Breast epithelium (tissue), 4 donors: ENCODE data around the gene KRT6B. TPM values are rescaled to one million over a fixed set of nuclear protein-coding genes. Genes with fewer than 3 reads are reported as not detected.
"Not testable (repeated sequence)": the region's sequence is repeated elsewhere in the genome, so short reads cannot be mapped to it uniquely, and the experiment has no call there.

Source experiments
- DNase-seq, 2 donors: peaks; one replicate each; pipeline ENCODE4 v3.0.0-alpha.2; 2019; ENCODE audit warnings: low spot score in 2 of 2
- H3K27ac ChIP-seq, 2 donors: fragments of 200-600 bp; sonication (generic) in 1 of 2; one replicate each; pipeline ENCODE4 v1.5.1; 2016 to 2019; ENCODE audit warnings: mild to moderate bottlenecking in 1 of 2
- H3K27me3 ChIP-seq, 2 donors: fragments of 200-600 bp; sonication (generic) in 1 of 2; one replicate each; pipeline versions ENCODE4 v1.5.1 to v1.6.0; 2017 to 2019; ENCODE audit warnings: control low read depth in 1 of 2, mild to moderate bottlenecking in 1 of 2
- H3K36me3 ChIP-seq: fragments of 200-600 bp; one replicate; pipeline ENCODE4 v1.5.1; 2019
- H3K4me1 ChIP-seq, 2 donors: fragments of 200-600 bp; sonication (generic); one replicate each; pipeline ENCODE4 v1.5.1; 2016 to 2019; ENCODE audit warnings: control low read depth in 1 of 2
- H3K4me3 ChIP-seq, 3 donors: fragments of 200-600 bp; sonication (generic); 1 replicate in 2 of 3; 2 replicates in 1 of 3; pipeline ENCODE4 v1.5.1; 2016 to 2019; ENCODE audit warnings: mild to moderate bottlenecking in 3 of 3, moderate library complexity in 2 of 3
- H3K9me3 ChIP-seq, 2 donors: fragments of 200-600 bp; sonication (generic) in 1 of 2; one replicate each; pipeline ENCODE4 v1.5.1; 2016 to 2019; ENCODE audit warnings: control low read depth in 1 of 2
- POLR2A ChIP-seq: fragments of 450-650 bp; IDR thresholded peaks from one replicate; pipeline ENCODE4 v1.6.1; 2016; ENCODE audit warnings: antibody characterized with exemption, mild to moderate bottlenecking, moderate library complexity
- POLR2AphosphoS5 ChIP-seq, 3 donors: sonication (generic); formaldehyde crosslinking; IDR thresholded peaks; one replicate each; pipeline ENCODE4 v1.6.1; 2017; ENCODE audit warnings: antibody characterized with exemption in 3 of 3
- intact Hi-C: fragments of 100-400 bp; cut with DNase I; formaldehyde crosslinking; loops from one replicate; pipeline ENCODE4 v1.15.1; 2023; ENCODE audit warnings: low total_unique reads
- total RNA-seq, 3 donors: library from RNA; depleted of rRNA; stranded (reverse); fragments of >200 nt; gene quantifications; one replicate each; pipeline ENCODE4 v1.1.0, GENCODE V29; 2016
- TF ChIP-seq, protein P1 (sequence below), 3 donors: fragments of 450-650 bp; IDR thresholded peaks; one replicate each; pipeline ENCODE4 v1.5.1; 2016 to 2017; ENCODE audit warnings: antibody characterized with exemption in 3 of 3, mild to moderate bottlenecking in 3 of 3, moderate library complexity in 3 of 3

KRT6B gene
- total RNA-seq, 3 donors from 2014 or later = 42.0 to 69.2 TPM; not detected in 1

DNA sequence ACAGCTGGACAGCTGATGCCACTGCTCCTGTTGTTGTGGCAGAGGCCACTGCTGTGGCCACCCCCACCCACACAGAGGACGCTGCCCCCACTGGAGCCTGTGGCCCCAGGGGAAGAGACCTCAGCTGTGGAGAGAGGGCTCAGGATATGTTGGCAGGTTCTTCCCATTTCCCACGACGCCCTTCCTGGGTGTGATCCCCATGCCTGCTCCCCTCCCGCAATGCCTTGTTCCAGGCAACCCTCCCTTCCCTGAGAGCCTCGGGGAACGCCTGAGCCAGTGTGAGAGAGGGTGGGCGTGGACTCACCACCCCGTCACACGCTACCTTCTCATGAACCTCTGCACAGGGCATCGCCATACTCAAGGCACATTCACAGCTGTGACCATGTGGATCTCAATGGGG is 40.1 kb downstream of the KRT6B start:
- Histone ChIP-seq H3K27ac (no peak overlapping the region), H3K4me3 (no peak overlapping the region), H3K4me1 (no peaks in the 10 kb centered on the region), H3K9me3 (no peaks in the 10 kb centered on the region), H3K27me3 (no peaks in the 10 kb centered on the region), H3K36me3 (no peaks in the 10 kb centered on the region)
- intact Hi-C loops = no loop called here
- DNase-seq = no peak
- TF ChIP-seq POLR2AphosphoS5 (IDR thresholded peaks at IDR 0.05) (no peak), POLR2A (no peak)
- TF ChIP-seq, protein P1, sequence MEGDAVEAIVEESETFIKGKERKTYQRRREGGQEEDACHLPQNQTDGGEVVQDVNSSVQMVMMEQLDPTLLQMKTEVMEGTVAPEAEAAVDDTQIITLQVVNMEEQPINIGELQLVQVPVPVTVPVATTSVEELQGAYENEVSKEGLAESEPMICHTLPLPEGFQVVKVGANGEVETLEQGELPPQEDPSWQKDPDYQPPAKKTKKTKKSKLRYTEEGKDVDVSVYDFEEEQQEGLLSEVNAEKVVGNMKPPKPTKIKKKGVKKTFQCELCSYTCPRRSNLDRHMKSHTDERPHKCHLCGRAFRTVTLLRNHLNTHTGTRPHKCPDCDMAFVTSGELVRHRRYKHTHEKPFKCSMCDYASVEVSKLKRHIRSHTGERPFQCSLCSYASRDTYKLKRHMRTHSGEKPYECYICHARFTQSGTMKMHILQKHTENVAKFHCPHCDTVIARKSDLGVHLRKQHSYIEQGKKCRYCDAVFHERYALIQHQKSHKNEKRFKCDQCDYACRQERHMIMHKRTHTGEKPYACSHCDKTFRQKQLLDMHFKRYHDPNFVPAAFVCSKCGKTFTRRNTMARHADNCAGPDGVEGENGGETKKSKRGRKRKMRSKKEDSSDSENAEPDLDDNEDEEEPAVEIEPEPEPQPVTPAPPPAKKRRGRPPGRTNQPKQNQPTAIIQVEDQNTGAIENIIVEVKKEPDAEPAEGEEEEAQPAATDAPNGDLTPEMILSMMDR (IDR thresholded peaks at IDR 0.05) = no peak

DNA sequence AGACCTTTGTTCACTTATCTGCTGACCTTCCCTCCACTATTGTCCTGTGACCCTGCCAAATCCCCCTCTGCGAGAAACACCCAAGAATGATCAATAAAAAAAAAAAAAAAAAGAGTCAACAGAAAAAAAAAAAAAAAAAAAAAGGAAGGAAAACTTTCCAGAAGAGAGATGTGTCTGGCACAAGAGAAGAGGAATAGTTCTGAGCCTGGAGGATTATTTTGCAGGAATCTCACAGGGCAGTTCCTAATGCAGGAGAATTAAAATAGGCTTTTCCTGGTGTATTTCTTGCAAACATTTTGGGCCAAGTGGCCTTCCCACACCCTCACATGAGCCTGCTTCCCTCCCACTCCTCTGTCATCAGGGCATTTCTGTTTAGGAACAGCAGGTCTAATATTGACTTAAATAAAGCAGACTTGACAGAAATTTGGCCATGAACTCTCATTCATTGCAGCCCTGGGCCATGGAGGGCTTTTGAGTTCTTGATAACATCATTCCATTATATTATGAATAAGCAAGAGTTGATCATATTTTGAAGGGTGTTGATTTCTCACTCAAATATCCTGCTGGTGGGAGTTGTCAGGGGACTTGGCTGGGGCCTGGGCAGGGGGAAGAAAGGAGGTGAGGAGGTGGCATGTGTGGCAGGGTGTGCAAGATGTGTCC is 41.2 kb downstream of the KRT6B start:
- H3K9me3 ChIP-seq, H3K36me3 ChIP-seq, H3K27ac ChIP-seq, H3K4me3 ChIP-seq, H3K4me1 ChIP-seq, DNase-seq, H3K27me3 ChIP-seq, intact Hi-C loops: not testable (repeated sequence)

DNA sequence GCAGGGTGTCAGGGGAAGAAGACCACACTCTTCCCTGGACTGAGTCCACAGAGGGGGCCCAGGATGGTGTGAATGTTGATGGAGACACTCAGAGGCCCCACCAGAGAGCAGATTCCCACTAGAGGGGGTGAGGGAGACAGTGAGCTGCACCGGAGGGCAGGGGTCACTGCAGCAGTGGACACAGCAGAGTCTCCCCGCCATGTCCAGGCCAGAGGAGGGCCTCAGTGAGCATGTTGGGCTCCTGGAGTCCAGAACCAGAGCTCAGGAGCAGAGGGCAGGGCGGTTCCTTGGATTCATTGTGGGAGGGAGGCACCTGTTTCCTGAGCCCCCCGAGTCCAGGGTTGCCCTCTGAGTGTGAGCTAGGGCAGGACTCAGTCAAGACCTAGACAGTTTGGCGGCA is 44.0 kb downstream of the KRT6B start:
- no peaks in the 10 kb centered on the region for H3K9me3 ChIP-seq
- no peaks in the 10 kb centered on the region for H3K4me1 ChIP-seq
- H3K4me3 ChIP-seq = no peak overlapping the region
- TF ChIP-seq, protein P1 (IDR thresholded peaks at IDR 0.05) = no peak
- no peak for TF ChIP-seq POLR2AphosphoS5 (IDR thresholded peaks at IDR 0.05)
- no peak for TF ChIP-seq POLR2A
- intact Hi-C loops = no loop called here
- H3K27me3 ChIP-seq = no peaks in the 10 kb centered on the region
- no peak for DNase-seq
- H3K36me3 ChIP-seq = no peaks in the 10 kb centered on the region
- no peak overlapping the region for H3K27ac ChIP-seq

GRCh38 chr12:52405922-52406385 is 46.0 kb downstream of the KRT6B start, which contains the start of gene KRT82:
Gene KRT82 (minus strand): TSS chr12:52406335. CDS start chr12:52406277, 58 bp downstream.
- intact Hi-C loops = no loop called here
- TF ChIP-seq POLR2AphosphoS5 (IDR thresholded peaks at IDR 0.05) (no peak), POLR2A (no peak)
- TF ChIP-seq, protein P1 (IDR thresholded peaks at IDR 0.05) = no peak
- Histone ChIP-seq H3K4me1 (no peaks in the 10 kb centered on the region), H3K9me3 (no peaks in the 10 kb centered on the region), H3K27ac (no peak within 1 kb of the TSS), H3K36me3 (no peaks in the 10 kb centered on the region), H3K4me3 (no peak within 1 kb of the TSS), H3K27me3 (no peaks in the 10 kb centered on the region)
- no peak for DNase-seq

GRCh38 chr12:52404951-52405350 is 47.0 kb downstream of the KRT6B start:
- no peaks in the 10 kb centered on the region for H3K27me3 ChIP-seq
- TF ChIP-seq POLR2A (no peak), POLR2AphosphoS5 (IDR thresholded peaks at IDR 0.05) (no peak)
- TF ChIP-seq, protein P1 (IDR thresholded peaks at IDR 0.05) = no peak
- DNase-seq = no peak
- no peak overlapping the region for H3K4me3 ChIP-seq
- no peaks in the 10 kb centered on the region for H3K36me3 ChIP-seq
- no peaks in the 10 kb centered on the region for H3K9me3 ChIP-seq
- H3K27ac ChIP-seq = no peak overlapping the region
- no peaks in the 10 kb centered on the region for H3K4me1 ChIP-seq
- intact Hi-C loops = no loop called here
